ENCODE measurements around the gene RAPGEF1. TPM values are rescaled to one million over a fixed set of nuclear protein-coding genes. Genes with fewer than 3 reads are reported as not detected.
A peak's percentile ranks its signal among the peaks of the same experiment; 100 is the strongest.

Gene RAPGEF1
- total RNA-seq, 2 experiments from 2014 or later = 129 to 131 TPM

GRCh38 chr9:131733541-131734061, 6.3 kb downstream of the RAPGEF1 start:
- Mint-ChIP-seq H3K4me1 (peaks cover 80% of the 10 kb centered on the region), H3K27ac (peak overlapping the region; percentile 98), H3K36me3 (peaks cover 6% of the 10 kb centered on the region), H3K4me3 (peak overlapping the region; percentile 88), H3K9me3 (no peaks in the 10 kb centered on the region), H3K27me3 (no peaks in the 10 kb centered on the region)
- POLR2A ChIA-PET = interaction anchor here (0.7 to 4.0 kb wide), 9 partner anchors 8 to 508 kb away, joined by 3 to 42 read pairs (median 4); no protein-coding TSS in a partner anchor
- ATAC-seq (ENCODE audit: low read depth) (no peak), DNase-seq (peak; percentile 58)

GRCh38 chr9:131732636-131733289, 7.1 kb downstream of the RAPGEF1 start:
- Mint-ChIP-seq H3K4me1 (peaks cover 82% of the 10 kb centered on the region), H3K36me3 (peaks cover 6% of the 10 kb centered on the region), H3K27ac (peak overlapping the region; percentile 98), H3K9me3 (no peaks in the 10 kb centered on the region), H3K4me3 (peak overlapping the region; percentile 88), H3K27me3 (no peaks in the 10 kb centered on the region)
- DNase-seq = peak; percentile 57
- peak; percentile 45 for ATAC-seq (ENCODE audit: low read depth)
- POLR2A ChIA-PET = interaction anchor here (0.5 to 4.0 kb wide), 12 partner anchors 12 to 1589 kb away, joined by 3 to 42 read pairs (median 3); no protein-coding TSS in a partner anchor

DNA sequence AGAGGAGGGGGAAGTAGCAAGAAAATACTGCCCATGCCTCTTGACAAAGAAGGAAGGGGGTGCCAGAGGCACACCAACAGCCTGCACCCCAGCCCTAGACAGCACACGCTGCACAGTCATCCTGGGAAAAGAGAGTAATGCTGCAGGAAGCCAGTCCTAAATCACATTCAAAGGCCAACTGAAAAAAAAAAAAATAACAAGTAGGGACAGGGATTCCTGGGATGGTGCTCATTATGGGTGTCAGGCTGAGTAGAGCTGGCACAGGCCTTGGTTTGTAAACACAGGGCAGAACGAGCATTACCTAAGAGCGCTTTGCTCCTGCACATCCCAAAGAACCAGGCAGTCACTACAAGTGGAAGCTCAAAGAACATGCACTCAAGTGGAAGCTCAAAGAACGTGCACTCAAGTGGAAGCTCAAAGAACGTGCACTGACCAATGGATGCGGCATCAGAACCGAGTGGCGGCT, 7.8 kb downstream of the RAPGEF1 start:
- Mint-ChIP-seq H3K27me3 (no peaks in the 10 kb centered on the region), H3K9me3 (no peaks in the 10 kb centered on the region), H3K4me3 (peak overlapping the region; percentile 88), H3K4me1 (peaks cover 84% of the 10 kb centered on the region), H3K27ac (peak overlapping the region; percentile 98), H3K36me3 (peaks cover 3% of the 10 kb centered on the region)
- POLR2A ChIA-PET = interaction anchor here (0.7 to 4.0 kb wide), 14 partner anchors 9 to 623 kb away, joined by 3 to 42 read pairs (median 3); partner anchors contain the start of gene RAPGEF1
- no peak for DNase-seq
- no peak for ATAC-seq (ENCODE audit: low read depth)

DNA sequence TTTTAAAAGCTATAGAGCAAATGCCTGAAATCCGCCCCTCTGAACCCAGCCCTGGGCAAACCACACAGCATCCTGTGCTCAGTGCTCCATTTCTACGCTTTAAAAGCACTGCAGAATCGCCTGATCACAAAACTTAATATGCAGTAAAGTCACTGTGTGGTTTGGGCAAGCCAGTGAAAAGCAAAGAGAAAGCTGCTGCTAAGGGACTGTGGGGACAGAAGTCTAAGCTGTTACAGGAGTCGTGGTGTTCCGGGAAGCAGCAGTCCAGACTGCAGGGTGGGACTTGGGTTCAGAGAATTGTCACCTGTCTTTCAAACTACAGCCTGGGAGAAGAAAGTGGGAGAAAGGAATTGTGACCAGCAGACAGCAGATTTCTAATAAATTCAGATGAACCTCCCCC, 8.2 kb downstream of the RAPGEF1 start:
- peaks cover 2% of the 10 kb centered on the region for H3K36me3 Mint-ChIP-seq
- no peaks in the 10 kb centered on the region for H3K9me3 Mint-ChIP-seq
- H3K4me3 Mint-ChIP-seq = peak overlapping the region; percentile 88
- POLR2A ChIA-PET = interaction anchor here (0.7 to 4.0 kb wide), 15 partner anchors 9 to 624 kb away, joined by 3 to 42 read pairs (median 3); partner anchors contain the start of gene RAPGEF1
- peaks cover 83% of the 10 kb centered on the region for H3K4me1 Mint-ChIP-seq
- H3K27me3 Mint-ChIP-seq = no peaks in the 10 kb centered on the region
- DNase-seq (no peak), ATAC-seq (ENCODE audit: low read depth) (peak; percentile 45)
- peak overlapping the region; percentile 98 for H3K27ac Mint-ChIP-seq

- Mint-ChIP-seq H3K27me3 (no peaks in the 10 kb centered on the region), H3K9me3 (no peaks in the 10 kb centered on the region), H3K4me3 (peak overlapping the region; percentile 88), H3K4me1 (peaks cover 83% of the 10 kb centered on the region), H3K27ac (peak overlapping the region; percentile 98), H3K36me3 (peaks cover 2% of the 10 kb centered on the region)
- ATAC-seq (ENCODE audit: low read depth) (no peak), DNase-seq (no peak)
- POLR2A ChIA-PET = interaction anchor here (0.7 to 4.0 kb wide), 15 partner anchors 8 to 624 kb away, joined by 3 to 42 read pairs (median 3); partner anchors contain the start of gene RAPGEF1
These were observed 8.6 kb downstream of the RAPGEF1 start for GRCh38 chr9:131731237-131731636.

GRCh38 chr9:131728961-131729360, 10.9 kb downstream of the RAPGEF1 start:
- peak overlapping the region; percentile 94 for H3K27ac Mint-ChIP-seq
- peaks cover 7% of the 10 kb centered on the region for H3K36me3 Mint-ChIP-seq
- no peaks in the 10 kb centered on the region for H3K27me3 Mint-ChIP-seq
- ATAC-seq (ENCODE audit: low read depth) (peak; percentile 32), DNase-seq (peak; percentile 63)
- POLR2A ChIA-PET = interaction anchor here (1.1 to 2.9 kb wide), 6 partner anchors 9 to 143 kb away, joined by 4 to 19 read pairs (median 8); partner anchors contain the start of gene RAPGEF1
- no peaks in the 10 kb centered on the region for H3K9me3 Mint-ChIP-seq
- H3K4me1 Mint-ChIP-seq = peaks cover 76% of the 10 kb centered on the region
- H3K4me3 Mint-ChIP-seq = peak overlapping the region; percentile 50

DNA sequence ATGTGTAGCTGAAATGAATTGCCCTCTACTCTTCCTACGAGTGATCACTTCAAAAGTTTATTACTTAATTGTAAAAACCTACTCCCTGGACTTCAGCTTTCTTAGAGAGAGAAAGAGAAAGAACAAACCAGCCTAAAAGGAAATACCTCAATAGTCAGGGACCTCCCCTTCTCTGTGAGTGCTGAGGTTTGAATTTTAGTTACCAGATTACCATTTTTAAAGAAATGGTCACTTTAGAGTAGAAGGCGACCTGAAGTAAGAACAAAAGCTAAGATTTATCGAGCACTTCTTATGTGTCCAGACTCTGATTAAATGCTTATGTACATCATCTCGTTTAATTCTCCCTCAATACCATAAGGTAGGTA, 11.3 kb downstream of the RAPGEF1 start:
- peak; percentile 24 for ATAC-seq (ENCODE audit: low read depth)
- H3K4me1 Mint-ChIP-seq = peaks cover 73% of the 10 kb centered on the region

DNA sequence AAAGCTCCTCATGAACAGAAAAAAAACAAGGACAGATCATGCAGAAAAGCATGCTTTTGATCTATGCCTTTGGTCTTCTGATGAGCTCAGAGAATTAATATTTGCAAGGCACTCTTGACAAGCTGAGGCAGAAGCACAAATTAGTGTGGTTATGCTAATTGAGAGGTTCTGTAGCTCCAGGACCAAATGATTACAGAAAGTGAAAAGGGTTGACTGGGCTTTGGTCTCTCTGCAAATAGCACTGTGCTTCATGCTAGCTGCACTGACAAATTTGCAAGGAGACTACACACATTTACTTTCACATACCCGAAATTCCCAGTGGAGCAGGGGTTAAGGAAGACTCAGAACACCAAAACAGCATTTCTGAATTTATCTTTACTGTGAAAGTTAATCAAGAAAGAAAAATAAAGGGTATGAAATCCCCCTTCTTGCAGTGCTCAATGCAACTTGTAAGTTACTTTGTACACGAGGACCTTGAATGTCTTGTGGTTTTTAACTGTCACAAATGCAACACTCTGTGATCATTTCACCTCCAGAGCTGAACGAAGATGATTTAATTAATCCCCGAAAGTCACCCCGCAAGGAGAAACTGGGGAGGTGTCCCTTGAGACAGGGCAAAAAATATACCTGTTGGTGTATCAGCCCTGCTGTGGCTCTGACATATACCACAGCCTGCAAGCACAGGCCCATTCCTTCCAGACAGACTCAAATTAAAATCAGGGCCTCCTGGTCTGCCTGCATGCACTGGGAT, 11.9 kb downstream of the RAPGEF1 start:
- H3K4me1 Mint-ChIP-seq = peaks cover 74% of the 10 kb centered on the region
- DNase-seq = no peak
- ATAC-seq (ENCODE audit: low read depth) = peak; percentile 1
- POLR2A ChIA-PET = interaction anchor here (1.1 to 2.9 kb wide), 8 partner anchors 9 to 142 kb away, joined by 3 to 19 read pairs (median 7); partner anchors contain the start of gene RAPGEF1
- H3K4me3 Mint-ChIP-seq = peak overlapping the region; percentile 50
- H3K27me3 Mint-ChIP-seq = no peaks in the 10 kb centered on the region
- H3K27ac Mint-ChIP-seq = peak overlapping the region; percentile 94
- H3K36me3 Mint-ChIP-seq = peaks cover 13% of the 10 kb centered on the region
- H3K9me3 Mint-ChIP-seq = no peaks in the 10 kb centered on the region

More for the DNA sequence above, 11.3 kb downstream of the RAPGEF1 start:
- Mint-ChIP-seq H3K4me3 (peak overlapping the region; percentile 50), H3K27me3 (no peaks in the 10 kb centered on the region), H3K9me3 (no peaks in the 10 kb centered on the region), H3K36me3 (peaks cover 9% of the 10 kb centered on the region), H3K27ac (peak overlapping the region; percentile 94)
- POLR2A ChIA-PET = interaction anchor here (1.1 to 2.9 kb wide), 7 partner anchors 9 to 143 kb away, joined by 4 to 19 read pairs (median 8); partner anchors contain the start of gene RAPGEF1
- DNase-seq = no peak

- no peaks in the 10 kb centered on the region for H3K27me3 Mint-ChIP-seq
- POLR2A ChIA-PET = interaction anchor here (1.1 to 2.9 kb wide), 5 partner anchors 8 to 58 kb away, joined by 3 to 19 read pairs (median 8); partner anchors contain the start of gene RAPGEF1
- no peak for DNase-seq
- H3K36me3 Mint-ChIP-seq = peaks cover 13% of the 10 kb centered on the region
- no peak for ATAC-seq (ENCODE audit: low read depth)
- peak overlapping the region; percentile 50 for H3K4me3 Mint-ChIP-seq
- H3K9me3 Mint-ChIP-seq = no peaks in the 10 kb centered on the region
- H3K27ac Mint-ChIP-seq = peak overlapping the region; percentile 94
- peaks cover 68% of the 10 kb centered on the region for H3K4me1 Mint-ChIP-seq
These were observed 12.6 kb downstream of the RAPGEF1 start for GRCh38 chr9:131727184-131727759.

DNA sequence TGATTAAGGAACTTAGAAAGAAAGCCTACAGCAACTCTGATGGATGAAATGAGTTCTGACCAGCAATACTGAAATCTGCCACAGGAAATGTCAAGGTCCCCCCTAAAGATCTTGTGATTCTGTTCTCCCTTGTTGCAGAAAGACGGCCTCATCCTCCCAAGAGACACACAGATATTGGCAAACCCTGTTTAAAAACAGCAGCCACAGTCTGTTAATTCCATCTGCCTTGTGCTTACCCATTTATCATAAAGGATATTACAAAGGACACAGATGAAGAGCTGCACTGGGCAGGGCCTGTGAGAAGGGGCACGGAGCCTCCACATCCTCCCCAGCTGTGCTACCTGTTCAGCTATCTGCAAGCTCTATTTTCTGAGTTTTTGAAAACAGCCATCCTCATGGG, 15.2 kb downstream of the RAPGEF1 start:
- POLR2A ChIA-PET = interaction anchor here (1.2 to 1.3 kb wide), 2 partner anchors 9 to 146 kb away, joined by 4 to 7 read pairs; no protein-coding TSS in a partner anchor
- Mint-ChIP-seq H3K4me3 (peak overlapping the region; percentile 38), H3K27ac (peak overlapping the region; percentile 68), H3K36me3 (peaks cover 24% of the 10 kb centered on the region), H3K9me3 (no peaks in the 10 kb centered on the region), H3K27me3 (no peaks in the 10 kb centered on the region), H3K4me1 (peaks cover 62% of the 10 kb centered on the region)
- ATAC-seq (ENCODE audit: low read depth) = no peak
- no peak for DNase-seq

- peaks cover 57% of the 10 kb centered on the region for H3K4me1 Mint-ChIP-seq
- no peak overlapping the region for H3K27ac Mint-ChIP-seq
- no peak overlapping the region for H3K4me3 Mint-ChIP-seq
- DNase-seq = no peak
- ATAC-seq (ENCODE audit: low read depth) = no peak
- H3K36me3 Mint-ChIP-seq = peaks cover 24% of the 10 kb centered on the region
- H3K9me3 Mint-ChIP-seq = no peaks in the 10 kb centered on the region
- no peaks in the 10 kb centered on the region for H3K27me3 Mint-ChIP-seq
- POLR2A ChIA-PET = no interaction called here
These were observed 16.2 kb downstream of the RAPGEF1 start for GRCh38 chr9:131723632-131724031.

GRCh38 chr9:131722255-131722654, 17.6 kb downstream of the RAPGEF1 start:
- H3K4me3 Mint-ChIP-seq = no peak overlapping the region
- ATAC-seq (ENCODE audit: low read depth) = no peak
- H3K9me3 Mint-ChIP-seq = no peaks in the 10 kb centered on the region
- H3K4me1 Mint-ChIP-seq = peaks cover 49% of the 10 kb centered on the region
- H3K27me3 Mint-ChIP-seq = no peaks in the 10 kb centered on the region
- POLR2A ChIA-PET = no interaction called here
- H3K27ac Mint-ChIP-seq = no peak overlapping the region
- H3K36me3 Mint-ChIP-seq = peaks cover 24% of the 10 kb centered on the region
- DNase-seq = no peak

All from activated naive CD8-positive, alpha-beta T cell treated with anti-CD3 and anti-CD28 coated beads, Interleukin-2, amount 10 ng/mL, durations not matched to agents 7 days and 5 days (primary cell).